ENCODE data around the gene MGAM2. TPM values are rescaled to one million over a fixed set of nuclear protein-coding genes. Genes with fewer than 3 reads are reported as not detected.

The MGAM2 gene
- total and polyA plus RNA-seq, 2 experiments from 2014 or later = 0.07 TPM; not detected in 1

DNA sequence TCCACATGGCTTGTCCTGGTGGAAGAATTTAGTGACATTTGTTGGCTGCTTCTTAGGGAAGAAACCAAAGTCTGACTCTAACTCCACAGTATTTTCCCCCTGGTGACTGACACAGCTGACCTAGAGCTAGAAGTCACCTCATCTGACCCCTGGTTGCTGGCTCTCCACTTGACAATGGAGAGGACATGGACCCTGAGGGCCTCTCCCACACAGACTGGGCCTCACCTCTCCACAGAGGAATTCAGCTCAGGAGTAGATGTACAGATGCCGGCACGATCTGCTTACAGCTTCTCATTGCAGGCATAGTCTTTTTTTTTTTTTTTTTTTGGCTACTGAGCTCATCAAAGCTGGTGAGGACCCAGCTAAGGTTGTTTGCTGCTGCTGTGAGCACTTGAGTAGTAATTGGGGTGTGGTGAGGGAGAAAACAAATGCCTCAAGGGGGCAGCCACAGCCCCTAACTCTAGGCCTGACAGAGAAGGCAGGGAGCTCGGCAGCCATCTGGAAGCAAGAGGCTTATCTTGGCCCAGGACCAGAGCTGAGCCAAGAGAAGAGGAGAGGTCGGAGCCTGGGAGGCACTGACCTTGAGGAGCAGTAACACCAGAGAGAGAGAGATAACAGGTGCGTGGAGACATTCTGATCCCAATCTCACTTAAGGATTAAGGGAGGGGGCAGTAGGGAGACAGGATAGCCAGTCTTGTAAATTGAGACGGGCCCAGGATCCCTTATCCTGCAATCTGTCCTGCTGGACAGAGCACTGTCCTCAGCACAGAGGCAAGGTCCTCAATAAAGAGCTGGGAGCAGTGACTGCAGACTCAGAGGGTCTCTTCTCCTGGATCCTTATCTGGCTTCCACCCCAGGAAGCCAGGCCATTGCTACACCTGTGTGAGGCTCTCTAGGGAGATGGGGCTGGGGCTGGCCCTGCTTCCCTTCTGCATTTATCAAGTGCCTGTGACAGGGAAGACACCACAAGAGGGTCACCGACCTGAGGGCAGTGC, 136.9 kb downstream of the MGAM2 start:
- TF ChIP-seq CTCF (conservative IDR thresholded peaks at IDR 0.05; ENCODE audit: low read depth in 2 of 2) (peak in 1 of 2 experiments; percentile 48; a peak in 2 of 4 replicates), POLR2AphosphoS5 (IDR thresholded peaks at IDR 0.05; ENCODE audit: low read depth) (no peak)
- peaks cover 6% of the 10 kb centered on the region for H3K4me1 ChIP-seq (ENCODE audit: insufficient read depth)
- Mint-ChIP-seq H3K36me3 (ENCODE audit: low read depth) (no peaks in the 10 kb centered on the region), H3K4me1 (peaks cover 9% of the 10 kb centered on the region), H3K27me3 (ENCODE audit: insufficient read depth, low read depth, poor library complexity) (peaks cover 9% of the 10 kb centered on the region), H3K4me3 (no peak overlapping the region), H3K27ac (no peak overlapping the region), H3K9me3 (no peaks in the 10 kb centered on the region; the same call in 2 of the 3 replicates)
- H3K27me3 ChIP-seq (ENCODE audit: insufficient read depth) = no peaks in the 10 kb centered on the region
- H3K79me2 ChIP-seq (replicated peaks; ENCODE audit: insufficient read depth) = no peaks in the 10 kb centered on the region
- no peaks in the 10 kb centered on the region for H3F3A ChIP-seq (replicated peaks; ENCODE audit: low read depth)
- H3K27ac ChIP-seq (ENCODE audit: low read depth) = no peak overlapping the region
- H2AFZ ChIP-seq = peak overlapping the region; percentile 78
- ATAC-seq (peak; percentile 85), DNase-seq (ENCODE audit: low spot score) (peak; percentile 34)
- H3K4me3 ChIP-seq = no peak overlapping the region
- H4K20me1 ChIP-seq (replicated peaks; ENCODE audit: insufficient read depth) = no peaks in the 10 kb centered on the region
- no peak overlapping the region for H3K4me2 ChIP-seq
- H3K9me2 ChIP-seq (ENCODE audit: insufficient read depth) = no peaks in the 10 kb centered on the region; the same call in 1 of the 2 replicates
- H3K36me3 ChIP-seq (ENCODE audit: insufficient read depth) = no peaks in the 10 kb centered on the region

- Histone ChIP-seq H4K20me1 (replicated peaks; ENCODE audit: insufficient read depth) (no peaks in the 10 kb centered on the region), H3K27me3 (ENCODE audit: insufficient read depth) (no peaks in the 10 kb centered on the region), H3K79me2 (replicated peaks; ENCODE audit: insufficient read depth) (no peaks in the 10 kb centered on the region), H3K36me3 (ENCODE audit: insufficient read depth) (no peaks in the 10 kb centered on the region), H3K4me2 (no peak overlapping the region), H3K4me3 (no peak overlapping the region), H2AFZ (no peak overlapping the region), H3F3A (replicated peaks; ENCODE audit: low read depth) (no peaks in the 10 kb centered on the region), H3K27ac (ENCODE audit: low read depth) (no peak overlapping the region), H3K4me1 (ENCODE audit: insufficient read depth) (peaks cover 6% of the 10 kb centered on the region), H3K9me2 (ENCODE audit: insufficient read depth) (no peaks in the 10 kb centered on the region; the same call in 1 of the 2 replicates)
- H3K27ac Mint-ChIP-seq = no peak overlapping the region
- no peaks in the 10 kb centered on the region for H3K36me3 Mint-ChIP-seq (ENCODE audit: low read depth)
- H3K4me3 Mint-ChIP-seq = no peak overlapping the region
- ATAC-seq (no peak), DNase-seq (ENCODE audit: low spot score) (no peak)
- H3K9me3 Mint-ChIP-seq = no peaks in the 10 kb centered on the region
- peaks cover 9% of the 10 kb centered on the region for H3K27me3 Mint-ChIP-seq (ENCODE audit: insufficient read depth, low read depth, poor library complexity)
- peaks cover 9% of the 10 kb centered on the region for H3K4me1 Mint-ChIP-seq
- TF ChIP-seq EZH2 (IDR thresholded peaks at IDR 0.05; ENCODE audit: low read depth, unreplicated experiment) (no peak), POLR2AphosphoS5 (IDR thresholded peaks at IDR 0.05; ENCODE audit: low read depth) (no peak), ZNF331 (CRISPR knock-in tag; IDR thresholded peaks at IDR 0.05; ENCODE audit: low read depth) (no peak), CREB1 (CRISPR knock-in tag; IDR thresholded peaks at IDR 0.05; ENCODE audit: low read depth) (no peak), JUNB (IDR thresholded peaks at IDR 0.05; ENCODE audit: unreplicated experiment) (no peak)
- TF ChIP-seq, protein P1, sequence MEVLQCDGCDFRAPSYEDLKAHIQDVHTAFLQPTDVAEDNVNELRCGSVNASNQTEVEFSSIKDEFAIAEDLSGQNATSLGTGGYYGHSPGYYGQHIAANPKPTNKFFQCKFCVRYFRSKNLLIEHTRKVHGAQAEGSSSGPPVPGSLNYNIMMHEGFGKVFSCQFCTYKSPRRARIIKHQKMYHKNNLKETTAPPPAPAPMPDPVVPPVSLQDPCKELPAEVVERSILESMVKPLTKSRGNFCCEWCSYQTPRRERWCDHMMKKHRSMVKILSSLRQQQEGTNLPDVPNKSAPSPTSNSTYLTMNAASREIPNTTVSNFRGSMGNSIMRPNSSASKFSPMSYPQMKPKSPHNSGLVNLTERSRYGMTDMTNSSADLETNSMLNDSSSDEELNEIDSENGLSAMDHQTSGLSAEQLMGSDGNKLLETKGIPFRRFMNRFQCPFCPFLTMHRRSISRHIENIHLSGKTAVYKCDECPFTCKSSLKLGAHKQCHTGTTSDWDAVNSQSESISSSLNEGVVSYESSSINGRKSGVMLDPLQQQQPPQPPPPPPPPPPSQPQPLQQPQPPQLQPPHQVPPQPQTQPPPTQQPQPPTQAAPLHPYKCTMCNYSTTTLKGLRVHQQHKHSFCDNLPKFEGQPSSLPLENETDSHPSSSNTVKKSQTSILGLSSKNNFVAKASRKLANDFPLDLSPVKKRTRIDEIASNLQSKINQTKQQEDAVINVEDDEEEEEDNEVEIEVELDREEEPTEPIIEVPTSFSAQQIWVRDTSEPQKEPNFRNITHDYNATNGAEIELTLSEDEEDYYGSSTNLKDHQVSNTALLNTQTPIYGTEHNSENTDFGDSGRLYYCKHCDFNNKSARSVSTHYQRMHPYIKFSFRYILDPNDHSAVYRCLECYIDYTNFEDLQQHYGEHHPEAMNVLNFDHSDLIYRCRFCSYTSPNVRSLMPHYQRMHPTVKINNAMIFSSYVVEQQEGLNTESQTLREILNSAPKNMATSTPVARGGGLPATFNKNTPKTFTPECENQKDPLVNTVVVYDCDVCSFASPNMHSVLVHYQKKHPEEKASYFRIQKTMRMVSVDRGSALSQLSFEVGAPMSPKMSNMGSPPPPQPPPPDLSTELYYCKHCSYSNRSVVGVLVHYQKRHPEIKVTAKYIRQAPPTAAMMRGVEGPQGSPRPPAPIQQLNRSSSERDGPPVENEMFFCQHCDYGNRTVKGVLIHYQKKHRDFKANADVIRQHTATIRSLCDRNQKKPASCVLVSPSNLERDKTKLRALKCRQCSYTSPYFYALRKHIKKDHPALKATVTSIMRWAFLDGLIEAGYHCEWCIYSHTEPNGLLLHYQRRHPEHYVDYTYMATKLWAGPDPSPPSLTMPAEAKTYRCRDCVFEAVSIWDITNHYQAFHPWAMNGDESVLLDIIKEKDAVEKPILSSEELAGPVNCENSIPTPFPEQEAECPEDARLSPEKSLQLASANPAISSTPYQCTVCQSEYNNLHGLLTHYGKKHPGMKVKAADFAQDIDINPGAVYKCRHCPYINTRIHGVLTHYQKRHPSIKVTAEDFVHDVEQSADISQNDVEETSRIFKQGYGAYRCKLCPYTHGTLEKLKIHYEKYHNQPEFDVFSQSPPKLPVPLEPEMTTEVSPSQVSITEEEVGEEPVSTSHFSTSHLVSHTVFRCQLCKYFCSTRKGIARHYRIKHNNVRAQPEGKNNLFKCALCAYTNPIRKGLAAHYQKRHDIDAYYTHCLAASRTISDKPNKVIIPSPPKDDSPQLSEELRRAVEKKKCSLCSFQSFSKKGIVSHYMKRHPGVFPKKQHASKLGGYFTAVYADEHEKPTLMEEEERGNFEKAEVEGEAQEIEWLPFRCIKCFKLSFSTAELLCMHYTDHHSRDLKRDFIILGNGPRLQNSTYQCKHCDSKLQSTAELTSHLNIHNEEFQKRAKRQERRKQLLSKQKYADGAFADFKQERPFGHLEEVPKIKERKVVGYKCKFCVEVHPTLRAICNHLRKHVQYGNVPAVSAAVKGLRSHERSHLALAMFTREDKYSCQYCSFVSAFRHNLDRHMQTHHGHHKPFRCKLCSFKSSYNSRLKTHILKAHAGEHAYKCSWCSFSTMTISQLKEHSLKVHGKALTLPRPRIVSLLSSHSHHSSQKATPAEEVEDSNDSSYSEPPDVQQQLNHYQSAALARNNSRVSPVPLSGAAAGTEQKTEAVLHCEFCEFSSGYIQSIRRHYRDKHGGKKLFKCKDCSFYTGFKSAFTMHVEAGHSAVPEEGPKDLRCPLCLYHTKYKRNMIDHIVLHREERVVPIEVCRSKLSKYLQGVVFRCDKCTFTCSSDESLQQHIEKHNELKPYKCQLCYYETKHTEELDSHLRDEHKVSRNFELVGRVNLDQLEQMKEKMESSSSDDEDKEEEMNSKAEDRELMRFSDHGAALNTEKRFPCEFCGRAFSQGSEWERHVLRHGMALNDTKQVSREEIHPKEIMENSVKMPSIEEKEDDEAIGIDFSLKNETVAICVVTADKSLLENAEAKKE (CRISPR knock-in tag; IDR thresholded peaks at IDR 0.05) = no peak
- TF ChIP-seq, protein P2, sequence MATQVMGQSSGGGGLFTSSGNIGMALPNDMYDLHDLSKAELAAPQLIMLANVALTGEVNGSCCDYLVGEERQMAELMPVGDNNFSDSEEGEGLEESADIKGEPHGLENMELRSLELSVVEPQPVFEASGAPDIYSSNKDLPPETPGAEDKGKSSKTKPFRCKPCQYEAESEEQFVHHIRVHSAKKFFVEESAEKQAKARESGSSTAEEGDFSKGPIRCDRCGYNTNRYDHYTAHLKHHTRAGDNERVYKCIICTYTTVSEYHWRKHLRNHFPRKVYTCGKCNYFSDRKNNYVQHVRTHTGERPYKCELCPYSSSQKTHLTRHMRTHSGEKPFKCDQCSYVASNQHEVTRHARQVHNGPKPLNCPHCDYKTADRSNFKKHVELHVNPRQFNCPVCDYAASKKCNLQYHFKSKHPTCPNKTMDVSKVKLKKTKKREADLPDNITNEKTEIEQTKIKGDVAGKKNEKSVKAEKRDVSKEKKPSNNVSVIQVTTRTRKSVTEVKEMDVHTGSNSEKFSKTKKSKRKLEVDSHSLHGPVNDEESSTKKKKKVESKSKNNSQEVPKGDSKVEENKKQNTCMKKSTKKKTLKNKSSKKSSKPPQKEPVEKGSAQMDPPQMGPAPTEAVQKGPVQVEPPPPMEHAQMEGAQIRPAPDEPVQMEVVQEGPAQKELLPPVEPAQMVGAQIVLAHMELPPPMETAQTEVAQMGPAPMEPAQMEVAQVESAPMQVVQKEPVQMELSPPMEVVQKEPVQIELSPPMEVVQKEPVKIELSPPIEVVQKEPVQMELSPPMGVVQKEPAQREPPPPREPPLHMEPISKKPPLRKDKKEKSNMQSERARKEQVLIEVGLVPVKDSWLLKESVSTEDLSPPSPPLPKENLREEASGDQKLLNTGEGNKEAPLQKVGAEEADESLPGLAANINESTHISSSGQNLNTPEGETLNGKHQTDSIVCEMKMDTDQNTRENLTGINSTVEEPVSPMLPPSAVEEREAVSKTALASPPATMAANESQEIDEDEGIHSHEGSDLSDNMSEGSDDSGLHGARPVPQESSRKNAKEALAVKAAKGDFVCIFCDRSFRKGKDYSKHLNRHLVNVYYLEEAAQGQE (IDR thresholded peaks at IDR 0.05; ENCODE audit: unreplicated experiment) = no peak
Measured at GRCh38 chr7:142249918-142250317, 138.4 kb downstream of the MGAM2 start.
